GM19025 (cell line): ENCODE measurements around the gene OS9.

Source experiments
- ATAC-seq: cut with Tn5 transposase; IDR thresholded peaks from one replicate; pipeline ENCODE4 v1.9.1; 2021; ENCODE audit warnings: mild to moderate bottlenecking, low read depth, moderate library complexity; ENCODE audit not compliant: unreplicated experiment

Gene OS9

GRCh38 chr12:57735952-57736740 is 42.2 kb downstream of the OS9 start:
- ATAC-seq, result no peak

GRCh38 chr12:57736741-57737466 is 43.0 kb downstream of the OS9 start:
- no peak for ATAC-seq

GRCh38 chr12:57737467-57738460 is 43.8 kb downstream of the OS9 start:
- no peak for ATAC-seq

- ATAC-seq, result no peak
These were observed 44.8 kb downstream of the OS9 start, which contains the start of gene AGAP2 for GRCh38 chr12:57738661-57739237. Gene AGAP2 (minus strand): TSS chr12:57738742. CDS start chr12:57738246, 496 bp downstream.

- ATAC-seq, result no peak
These were observed 45.5 kb downstream of the OS9 start for GRCh38 chr12:57739387-57739786.

GRCh38 chr12:57739914-57740538 is 46.1 kb downstream of the OS9 start:
- no peak for ATAC-seq

- peak; percentile 35 for ATAC-seq
These were observed 46.9 kb downstream of the OS9 start for GRCh38 chr12:57740656-57741412.

GRCh38 chr12:57741413-57741789 is 47.5 kb downstream of the OS9 start:
- no peak for ATAC-seq

GRCh38 chr12:57741844-57742738 is 48.2 kb downstream of the OS9 start:
- peak; percentile 43 for ATAC-seq

GRCh38 chr12:57743769-57744168 is 49.8 kb downstream of the OS9 start:
- no peak for ATAC-seq

- ATAC-seq, result peak; percentile 33
These were observed 50.4 kb downstream of the OS9 start for GRCh38 chr12:57744194-57744776.

- peak; percentile 75 for ATAC-seq
These were observed 51.0 kb downstream of the OS9 start, which contains the start of gene TSPAN31 for GRCh38 chr12:57744777-57745484. Gene TSPAN31 (plus strand): TSS chr12:57745039. CDS start chr12:57745155, 116 bp downstream.

- ATAC-seq, result no peak
These were observed 51.6 kb downstream of the OS9 start for GRCh38 chr12:57745485-57745881.

- ATAC-seq, result no peak
These were observed 52.1 kb downstream of the OS9 start for GRCh38 chr12:57746025-57746424.

GRCh38 chr12:57749061-57749460 is 55.1 kb downstream of the OS9 start:
- no peak for ATAC-seq

- no peak for ATAC-seq
These were observed 56.9 kb downstream of the OS9 start for GRCh38 chr12:57750561-57751431.
